Lower leg skin (tissue), 4 donors: Measurements from ENCODE around the gene PRLR. TPM values are rescaled to one million over a fixed set of nuclear protein-coding genes. Genes with fewer than 3 reads are reported as not detected.

Experiments used
- DNase-seq, 2 donors: peaks; one replicate each; pipeline ENCODE4 v3.0.0-alpha.2; 2019; ENCODE audit warnings: low spot score in 2 of 2
- H3K4me3 ChIP-seq: fragments of 200-600 bp; sonication (generic); 2 replicates; pipeline ENCODE4 v1.5.1; 2017; ENCODE audit warnings: mild to moderate bottlenecking, low read depth; ENCODE audit not compliant: poor library complexity, severe bottlenecking
- POLR2A ChIP-seq, 2 donors: fragments of 450-650 bp; IDR thresholded peaks; one replicate each; pipeline ENCODE4 v1.6.1; 2016 to 2017; ENCODE audit warnings: antibody characterized with exemption in 2 of 2, mild to moderate bottlenecking in 1 of 2, moderate library complexity in 1 of 2
- WGBS, 2 donors: methylation state at CpG; one replicate each; pipeline ENCODE4 v1.1.5; 2018; 5-methylcytosine and 5-hydroxymethylcytosine counted together
- intact Hi-C: fragments of 100-400 bp; cut with DNase I; formaldehyde crosslinking; loops from one replicate; pipeline ENCODE4 v1.15.0; 2023; ENCODE audit warnings: low total_unique reads
- total RNA-seq, 4 donors: library from RNA; depleted of rRNA; stranded (reverse); fragments of >200 nt; gene quantifications; one replicate each; pipeline ENCODE4 v1.1.0, GENCODE V29; 2016
- TF ChIP-seq, protein P1 (sequence below), 3 donors: fragments of 450-650 bp; IDR thresholded peaks; one replicate each; pipeline ENCODE4 v1.5.1; 2016; ENCODE audit warnings: antibody characterized with exemption in 3 of 3, mild to moderate bottlenecking in 3 of 3, moderate library complexity in 2 of 3

Gene PRLR
- total RNA-seq, 4 donors from 2014 or later = 6.1 to 11.4 (median 8.1) TPM

DNA sequence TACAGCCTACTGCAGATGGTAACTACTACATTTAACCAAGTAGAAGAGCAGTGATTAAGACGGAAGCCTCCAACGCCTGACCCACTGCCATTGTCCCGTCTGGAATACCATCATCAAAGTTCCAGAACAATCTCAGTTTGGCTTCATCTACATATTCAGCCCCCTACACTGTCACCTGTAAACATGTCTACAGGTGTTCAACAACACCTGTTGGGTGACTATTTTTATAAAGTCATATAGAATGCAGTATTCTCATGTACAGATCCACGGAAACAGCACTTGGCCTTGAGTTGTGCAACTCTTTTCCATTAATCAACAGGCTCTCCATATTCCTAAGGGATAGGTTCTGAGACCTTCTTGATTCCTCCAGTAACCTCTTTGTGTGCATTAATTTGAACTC, 129.3 kb downstream of the PRLR start:
- intact Hi-C loops = no loop called here
- no peak for DNase-seq
- WGBS, 2 donors = 93 to 94% methylated on average over 4 of the region's 4 CpGs
- H3K4me3 ChIP-seq = no peak overlapping the region
- TF ChIP-seq POLR2A (IDR thresholded peaks at IDR 0.05) = no peak
- TF ChIP-seq, protein P1, sequence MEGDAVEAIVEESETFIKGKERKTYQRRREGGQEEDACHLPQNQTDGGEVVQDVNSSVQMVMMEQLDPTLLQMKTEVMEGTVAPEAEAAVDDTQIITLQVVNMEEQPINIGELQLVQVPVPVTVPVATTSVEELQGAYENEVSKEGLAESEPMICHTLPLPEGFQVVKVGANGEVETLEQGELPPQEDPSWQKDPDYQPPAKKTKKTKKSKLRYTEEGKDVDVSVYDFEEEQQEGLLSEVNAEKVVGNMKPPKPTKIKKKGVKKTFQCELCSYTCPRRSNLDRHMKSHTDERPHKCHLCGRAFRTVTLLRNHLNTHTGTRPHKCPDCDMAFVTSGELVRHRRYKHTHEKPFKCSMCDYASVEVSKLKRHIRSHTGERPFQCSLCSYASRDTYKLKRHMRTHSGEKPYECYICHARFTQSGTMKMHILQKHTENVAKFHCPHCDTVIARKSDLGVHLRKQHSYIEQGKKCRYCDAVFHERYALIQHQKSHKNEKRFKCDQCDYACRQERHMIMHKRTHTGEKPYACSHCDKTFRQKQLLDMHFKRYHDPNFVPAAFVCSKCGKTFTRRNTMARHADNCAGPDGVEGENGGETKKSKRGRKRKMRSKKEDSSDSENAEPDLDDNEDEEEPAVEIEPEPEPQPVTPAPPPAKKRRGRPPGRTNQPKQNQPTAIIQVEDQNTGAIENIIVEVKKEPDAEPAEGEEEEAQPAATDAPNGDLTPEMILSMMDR (IDR thresholded peaks at IDR 0.05) = no peak

DNA sequence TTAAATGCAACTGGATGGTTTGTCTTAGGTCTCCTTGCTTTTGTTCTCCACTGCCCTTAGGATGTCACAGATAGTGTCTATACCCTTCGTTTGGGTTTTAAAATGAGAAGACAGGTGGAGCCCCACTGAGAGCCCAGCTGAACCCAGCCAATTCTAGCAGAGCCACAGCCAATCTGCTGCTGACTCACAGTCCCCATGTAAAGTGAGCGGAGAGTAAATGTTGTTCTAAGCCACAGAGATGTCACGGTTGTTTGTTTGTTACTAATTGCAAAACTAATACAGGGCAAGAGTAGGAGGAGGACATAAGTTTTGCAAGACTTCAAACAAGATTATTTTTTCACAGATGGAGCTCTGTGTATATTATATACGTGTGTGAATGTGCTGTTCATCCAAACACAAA, 132.1 kb downstream of the PRLR start:
- TF ChIP-seq POLR2A (IDR thresholded peaks at IDR 0.05) = no peak
- TF ChIP-seq, protein P1 (IDR thresholded peaks at IDR 0.05) = no peak
- no peak for DNase-seq
- H3K4me3 ChIP-seq = no peak overlapping the region
- 69 to 74% methylated on average over 4 of the region's 4 CpGs for WGBS, 2 donors
- intact Hi-C loops = no loop called here

DNA sequence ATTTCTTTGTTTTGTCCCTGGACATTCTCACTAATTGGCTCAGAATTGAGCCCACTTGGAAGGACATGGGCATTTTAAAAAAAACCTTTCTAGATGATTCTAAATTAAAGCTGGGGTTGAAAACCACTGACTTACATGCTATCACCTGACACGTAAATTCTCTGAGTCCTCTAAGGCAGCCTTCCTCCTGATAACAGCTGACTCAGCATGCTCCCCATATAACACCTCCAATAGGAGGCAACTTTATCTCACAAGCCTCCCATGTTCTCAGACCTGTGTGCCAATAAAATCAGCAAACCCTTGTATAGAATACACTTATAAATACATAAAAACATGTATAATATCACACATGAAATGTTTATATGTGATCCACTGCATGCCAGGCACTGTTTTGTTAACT, 133.4 kb downstream of the PRLR start:
- intact Hi-C loops = no loop called here
- no peak overlapping the region for H3K4me3 ChIP-seq
- no peak for DNase-seq
- WGBS, 2 donors = 77 to 81% methylated on average over 1 of the region's 1 CpG
- no peak for TF ChIP-seq POLR2A (IDR thresholded peaks at IDR 0.05)
- TF ChIP-seq, protein P1 (IDR thresholded peaks at IDR 0.05) = no peak

DNA sequence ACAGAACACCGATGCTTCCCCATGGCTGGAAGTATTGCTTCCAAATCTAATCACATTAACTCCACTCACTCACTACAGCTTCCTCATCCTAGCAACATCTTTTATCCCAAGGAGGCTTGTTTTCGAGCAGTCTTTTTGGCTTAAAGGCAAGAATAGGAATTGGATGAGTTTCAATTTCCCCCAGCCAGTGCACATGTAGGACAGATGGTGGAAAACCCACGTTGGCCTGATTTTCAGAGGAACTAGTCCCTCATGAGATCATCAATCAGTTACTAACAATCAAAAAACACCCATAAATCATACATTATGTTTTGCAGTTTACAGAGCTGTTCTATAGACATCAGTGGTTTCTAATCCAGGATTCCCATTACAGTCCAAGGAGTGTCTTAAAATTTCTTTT, 134.1 kb downstream of the PRLR start:
- intact Hi-C loops = no loop called here
- TF ChIP-seq, protein P1 (IDR thresholded peaks at IDR 0.05) = no peak
- TF ChIP-seq POLR2A (IDR thresholded peaks at IDR 0.05) = no peak
- no peak for DNase-seq
- H3K4me3 ChIP-seq = no peak overlapping the region
- WGBS, 2 donors = 26 to 30% methylated on average over 3 of the region's 3 CpGs

DNA sequence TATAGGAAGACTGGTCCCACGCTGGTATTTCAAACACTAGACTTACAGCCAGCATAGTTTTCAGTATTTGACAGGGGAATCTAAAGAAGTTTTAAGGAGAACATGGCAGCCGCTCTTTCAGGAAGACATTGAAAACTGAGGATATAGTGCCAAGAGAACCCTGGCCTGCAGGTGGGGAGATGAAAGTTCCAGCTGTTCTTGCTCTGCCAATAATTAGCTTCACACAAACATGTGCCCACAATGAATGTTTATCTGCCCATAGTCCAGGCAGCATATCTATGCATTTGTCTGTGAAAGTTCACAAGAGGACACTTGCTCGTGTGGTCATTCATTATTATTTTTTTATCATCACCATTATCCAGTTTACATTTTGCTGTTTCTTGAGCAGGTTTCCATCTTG, 134.9 kb downstream of the PRLR start:
- H3K4me3 ChIP-seq = no peak overlapping the region
- intact Hi-C loops = no loop called here
- DNase-seq = no peak
- no peak for TF ChIP-seq POLR2A (IDR thresholded peaks at IDR 0.05)
- TF ChIP-seq, protein P1 (IDR thresholded peaks at IDR 0.05) = no peak
- 90 to 93% methylated on average over 3 of the region's 3 CpGs for WGBS, 2 donors

DNA sequence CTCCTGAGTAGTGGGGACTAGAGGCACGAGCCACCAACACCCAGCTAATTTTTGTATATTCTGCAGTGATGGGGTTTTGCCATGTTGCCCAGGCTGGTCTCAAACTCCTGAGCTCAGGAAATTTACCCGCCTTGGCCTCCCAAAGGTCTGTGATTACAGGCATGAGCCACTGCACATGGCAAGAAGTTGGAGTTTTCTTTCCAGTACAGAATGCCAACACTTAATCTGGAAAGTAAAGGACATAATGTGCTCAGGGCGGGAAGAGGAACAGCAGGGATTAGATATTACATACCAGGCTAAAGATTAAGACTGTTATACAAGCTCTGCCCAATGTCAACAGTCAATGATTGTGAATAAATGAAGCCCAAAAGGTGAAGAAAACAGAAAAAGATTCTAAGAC, 135.3 kb downstream of the PRLR start:
- intact Hi-C loops = no loop called here
- DNase-seq = no peak
- no peak overlapping the region for H3K4me3 ChIP-seq
- 69 to 75% methylated on average over 3 of the region's 3 CpGs for WGBS, 2 donors
- TF ChIP-seq POLR2A (IDR thresholded peaks at IDR 0.05) = no peak
- TF ChIP-seq, protein P1 (IDR thresholded peaks at IDR 0.05) = no peak
